DOHH2 (cell line): Measurements from ENCODE around the gene ECE1.
A peak's percentile ranks its signal among the peaks of the same experiment; 100 is the strongest.

Experiments used
- H3F3A ChIP-seq: fragments of 200-600 bp; sonication (generic), shearing (Covaris generic); 2 replicates; pipeline ENCODE4 v1.6.0; 2016; ENCODE audit warnings: antibody characterized with exemption, mild to moderate bottlenecking; ENCODE audit not compliant: control insufficient read depth, insufficient read depth
- H3K27ac ChIP-seq: fragments of 200-600 bp; sonication (generic); 2 replicates; pipeline ENCODE4 v1.5.1; 2014; ENCODE audit warnings: low read depth, mild to moderate bottlenecking, low read length, moderate library complexity
- H3K27me3 ChIP-seq: fragments of 200-600 bp; sonication (generic); 2 replicates; pipeline ENCODE4 v1.6.1; 2014; ENCODE audit warnings: mild to moderate bottlenecking, low read length, mixed read lengths; ENCODE audit not compliant: control insufficient read depth
- H3K36me3 ChIP-seq: fragments of 200-600 bp; sonication (generic); 2 replicates; pipeline ENCODE4 v1.6.1; 2014; ENCODE audit warnings: mild to moderate bottlenecking, low read length, moderate library complexity, mixed read lengths; ENCODE audit not compliant: control insufficient read depth
- H3K4me1 ChIP-seq: fragments of 200-600 bp; sonication (generic); 2 replicates; pipeline ENCODE4 v1.6.1; 2014; ENCODE audit warnings: mild to moderate bottlenecking, low read length, mixed read lengths; ENCODE audit not compliant: control insufficient read depth
- H3K4me2 ChIP-seq: fragments of 200-600 bp; sonication (generic); 2 replicates; pipeline ENCODE4 v1.6.0; 2014; ENCODE audit warnings: mild to moderate bottlenecking, low read length, moderate library complexity
- H3K4me3 ChIP-seq: fragments of 200-600 bp; sonication (generic); 2 replicates; pipeline ENCODE4 v1.5.1; 2014; ENCODE audit warnings: mild to moderate bottlenecking, low read length, mixed read lengths
- H3K79me2 ChIP-seq: fragments of 200-600 bp; sonication (generic); 2 replicates; pipeline ENCODE4 v1.6.1; 2014; ENCODE audit warnings: mild to moderate bottlenecking, low read length, mixed read lengths; ENCODE audit not compliant: control insufficient read depth
- H3K9me2 ChIP-seq: fragments of 200-600 bp; sonication (generic); replicated peaks from 2 replicates; pipeline ENCODE4 v1.6.1; 2014; ENCODE audit warnings: mild to moderate bottlenecking, low read length, mixed read lengths; ENCODE audit not compliant: control insufficient read depth
- H3K9me3 ChIP-seq: fragments of 200-600 bp; sonication (generic); 2 replicates; pipeline ENCODE4 v1.6.1; 2014; ENCODE audit warnings: antibody characterized with exemption, low read length, mixed read lengths; ENCODE audit not compliant: control insufficient read depth, insufficient read depth
- H4K20me1 ChIP-seq: fragments of 200-600 bp; sonication (generic); 2 replicates; pipeline ENCODE4 v1.6.0; 2014; ENCODE audit warnings: low read depth, mild to moderate bottlenecking, antibody characterized with exemption, low read length, moderate library complexity; ENCODE audit not compliant: control insufficient read depth, insufficient read depth
- EZH2phosphoT487 ChIP-seq: fragments of 200-600 bp; sonication (generic); IDR thresholded peaks from 2 replicates; pipeline ENCODE4 v1.6.1; 2017; ENCODE audit warnings: borderline replicate concordance, mild to moderate bottlenecking, antibody characterized with exemption, low read length, moderate library complexity, mixed read lengths
- TF ChIP-seq, protein P1 (sequence below): fragments of 200-600 bp; sonication (generic); IDR thresholded peaks from one replicate; pipeline ENCODE4 v1.5.1; 2014; ENCODE audit warnings: antibody characterized with exemption, mild to moderate bottlenecking, low read depth, low read length; ENCODE audit not compliant: poor library complexity, severe bottlenecking

ECE1 gene

DNA sequence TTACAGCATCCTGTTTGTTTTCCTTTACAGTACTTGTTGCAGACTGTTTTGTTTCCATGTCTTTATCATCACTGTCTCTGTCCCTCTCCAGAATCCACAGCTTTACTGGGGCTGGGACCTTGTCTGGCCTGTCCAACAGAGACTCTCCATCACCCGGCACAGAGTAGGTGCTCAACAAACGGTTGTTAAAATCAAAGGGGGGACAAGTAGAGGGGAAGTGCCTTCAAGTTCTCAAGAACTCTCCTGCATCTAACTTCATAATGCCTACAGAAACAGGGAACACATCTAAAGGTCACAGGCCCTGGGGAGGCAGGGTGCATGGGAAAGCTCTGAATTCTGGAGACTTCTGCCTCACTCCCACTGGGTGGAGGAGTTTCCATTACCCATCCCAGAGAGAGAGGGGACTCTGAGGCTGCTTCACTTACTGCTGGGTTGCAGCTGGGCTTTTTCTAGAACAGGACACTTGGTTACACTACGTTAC, 2.3 kb upstream of the ECE1 start:
- Histone ChIP-seq H3K36me3 (no peaks in the 10 kb centered on the region), H3K4me3 (peak overlapping the region; percentile 74), H3K4me2 (peak overlapping the region; percentile 84), H3K4me1 (peaks cover 77% of the 10 kb centered on the region), H3F3A (peaks cover 37% of the 10 kb centered on the region), H3K9me3 (no peaks in the 10 kb centered on the region), H3K27ac (peak overlapping the region; percentile 91), H3K9me2 (no peaks in the 10 kb centered on the region), H3K79me2 (no peaks in the 10 kb centered on the region), H4K20me1 (peaks cover 3% of the 10 kb centered on the region; the same call in 1 of the 2 replicates), H3K27me3 (peaks cover 21% of the 10 kb centered on the region)
- TF ChIP-seq EZH2phosphoT487, result no peak
- TF ChIP-seq, protein P1, sequence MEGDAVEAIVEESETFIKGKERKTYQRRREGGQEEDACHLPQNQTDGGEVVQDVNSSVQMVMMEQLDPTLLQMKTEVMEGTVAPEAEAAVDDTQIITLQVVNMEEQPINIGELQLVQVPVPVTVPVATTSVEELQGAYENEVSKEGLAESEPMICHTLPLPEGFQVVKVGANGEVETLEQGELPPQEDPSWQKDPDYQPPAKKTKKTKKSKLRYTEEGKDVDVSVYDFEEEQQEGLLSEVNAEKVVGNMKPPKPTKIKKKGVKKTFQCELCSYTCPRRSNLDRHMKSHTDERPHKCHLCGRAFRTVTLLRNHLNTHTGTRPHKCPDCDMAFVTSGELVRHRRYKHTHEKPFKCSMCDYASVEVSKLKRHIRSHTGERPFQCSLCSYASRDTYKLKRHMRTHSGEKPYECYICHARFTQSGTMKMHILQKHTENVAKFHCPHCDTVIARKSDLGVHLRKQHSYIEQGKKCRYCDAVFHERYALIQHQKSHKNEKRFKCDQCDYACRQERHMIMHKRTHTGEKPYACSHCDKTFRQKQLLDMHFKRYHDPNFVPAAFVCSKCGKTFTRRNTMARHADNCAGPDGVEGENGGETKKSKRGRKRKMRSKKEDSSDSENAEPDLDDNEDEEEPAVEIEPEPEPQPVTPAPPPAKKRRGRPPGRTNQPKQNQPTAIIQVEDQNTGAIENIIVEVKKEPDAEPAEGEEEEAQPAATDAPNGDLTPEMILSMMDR, result no peak

DNA sequence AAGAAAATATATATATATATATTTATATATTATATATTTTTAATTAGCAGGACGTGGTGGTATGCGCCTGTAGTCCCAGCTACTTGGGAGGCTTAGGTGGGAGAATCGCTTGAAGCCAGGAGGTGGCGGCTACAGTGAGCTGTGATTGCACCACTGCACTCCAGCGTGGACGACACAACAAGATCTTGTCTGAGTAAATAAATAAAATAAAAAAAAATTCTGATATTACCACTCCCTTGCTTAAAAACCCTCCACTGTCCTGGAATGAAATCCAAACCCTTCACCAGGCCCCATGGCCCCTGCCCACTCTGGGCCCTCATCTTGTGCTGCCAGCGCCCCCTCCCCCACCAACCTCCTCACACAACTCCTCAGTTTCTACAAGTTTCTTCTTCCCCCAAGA, 1.7 kb upstream of the ECE1 start:
- H3K4me1 ChIP-seq, result peaks cover 77% of the 10 kb centered on the region

DNA sequence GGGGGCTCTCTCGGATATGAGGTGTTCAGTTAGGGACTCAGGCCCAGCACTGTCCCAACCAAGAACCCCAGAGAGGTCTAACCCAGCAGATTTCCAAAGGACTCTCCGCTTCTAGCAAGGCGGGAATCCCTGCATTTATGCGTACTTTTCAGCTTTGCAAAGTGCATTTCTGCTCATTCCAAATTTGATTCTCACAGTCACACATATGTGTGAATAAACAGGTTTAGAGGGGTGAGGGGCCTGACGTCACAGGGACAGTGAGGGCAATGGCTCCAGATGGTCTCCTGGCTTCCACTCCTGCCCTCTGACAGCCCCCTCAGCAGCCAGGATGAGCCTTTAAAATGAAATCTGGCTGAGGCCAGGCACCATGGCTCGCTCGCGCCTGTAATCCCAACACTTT, 921 bp upstream of the ECE1 start:
- Histone ChIP-seq H3K4me2 (peak overlapping the region; percentile 57), H3K27ac (no peak overlapping the region), H3F3A (peaks cover 37% of the 10 kb centered on the region), H3K9me3 (no peaks in the 10 kb centered on the region), H3K27me3 (peaks cover 24% of the 10 kb centered on the region), H3K9me2 (no peaks in the 10 kb centered on the region), H3K36me3 (no peaks in the 10 kb centered on the region), H3K79me2 (no peaks in the 10 kb centered on the region), H3K4me1 (peaks cover 73% of the 10 kb centered on the region), H3K4me3 (peak overlapping the region; percentile 58), H4K20me1 (peaks cover 3% of the 10 kb centered on the region; the same call in 1 of the 2 replicates)
- TF ChIP-seq EZH2phosphoT487, result no peak
- TF ChIP-seq, protein P1, result no peak

More for the DNA sequence above, 1.7 kb upstream of the ECE1 start:
- Histone ChIP-seq H3F3A (peaks cover 37% of the 10 kb centered on the region), H3K27me3 (peaks cover 21% of the 10 kb centered on the region), H3K9me2 (no peaks in the 10 kb centered on the region), H3K4me3 (peak overlapping the region; percentile 74), H3K36me3 (no peaks in the 10 kb centered on the region), H3K4me2 (peak overlapping the region; percentile 84), H3K79me2 (no peaks in the 10 kb centered on the region), H3K9me3 (no peaks in the 10 kb centered on the region), H3K27ac (no peak overlapping the region), H4K20me1 (peaks cover 3% of the 10 kb centered on the region; the same call in 1 of the 2 replicates)
- TF ChIP-seq, protein P1, result no peak
- TF ChIP-seq EZH2phosphoT487, result no peak
